GM12872 (cell line): ENCODE results near the gene ATP12A.

Source experiments
- CTCF ChIP-seq: IDR thresholded peaks from 3 replicates; pipeline ENCODE4 v1.5.1; 2011; ENCODE audit warnings: low read depth, mild to moderate bottlenecking, low read length, moderate library complexity; ENCODE audit not compliant: insufficient read depth

The ATP12A gene

GRCh38 chr13:24738366-24738847 lies 58.2 kb downstream of the ATP12A start:
- TF ChIP-seq CTCF: no peak

- TF ChIP-seq CTCF: no peak
These were observed 60.0 kb downstream of the ATP12A start for GRCh38 chr13:24740014-24740890.

GRCh38 chr13:24741016-24741662 lies 60.9 kb downstream of the ATP12A start:
- TF ChIP-seq CTCF: peak; percentile 67

- TF ChIP-seq CTCF: no peak
These were observed 61.6 kb downstream of the ATP12A start for GRCh38 chr13:24741791-24742190.

- no peak for TF ChIP-seq CTCF
These were observed 62.1 kb downstream of the ATP12A start for GRCh38 chr13:24742294-24742693.

- no peak for TF ChIP-seq CTCF
These were observed 62.8 kb downstream of the ATP12A start for GRCh38 chr13:24742977-24743376.

GRCh38 chr13:24744247-24744646 lies 64.0 kb downstream of the ATP12A start:
- TF ChIP-seq CTCF: no peak
